WERI-Rb-1 (cell line): Measurements from ENCODE around the gene ITM2C.

ENCODE experiments used
- DNase-seq: peaks from one replicate; pipeline ENCODE4 v3.0.0-alpha.2; 2020
- H3K27ac ChIP-seq: fragments of 250-450 bp; sonication (Bioruptor Pico); 2 replicates; pipeline ENCODE4 v1.5.1; 2020; ENCODE audit warnings: mild to moderate bottlenecking, moderate library complexity
- H3K27me3 ChIP-seq: fragments of 250-450 bp; sonication (Bioruptor Pico); 2 replicates; pipeline ENCODE4 v1.5.1; 2021; ENCODE audit warnings: mild to moderate bottlenecking, low read depth, moderate library complexity; ENCODE audit not compliant: insufficient read depth, severe bottlenecking
- H3K36me3 ChIP-seq: fragments of 250-450 bp; sonication (Bioruptor Pico); 2 replicates; pipeline ENCODE4 v1.5.1; 2020; ENCODE audit warnings: mild to moderate bottlenecking, moderate library complexity
- H3K4me3 ChIP-seq: 2 replicates; pipeline ENCODE4 v1.5.1; 2011; ENCODE audit warnings: low read depth, mild to moderate bottlenecking, control low read depth, low read length
- H3K9me3 ChIP-seq: fragments of 250-450 bp; sonication (Bioruptor Pico); 2 replicates; pipeline ENCODE4 v1.5.1; 2021; ENCODE audit warnings: mild to moderate bottlenecking, moderate library complexity; ENCODE audit not compliant: severe bottlenecking
- CTCF ChIP-seq: IDR thresholded peaks from 2 replicates; pipeline ENCODE4 v1.5.1; 2011; ENCODE audit warnings: low read depth, mild to moderate bottlenecking, control low read depth, inconsistent platforms, low read length

The ITM2C gene

DNA sequence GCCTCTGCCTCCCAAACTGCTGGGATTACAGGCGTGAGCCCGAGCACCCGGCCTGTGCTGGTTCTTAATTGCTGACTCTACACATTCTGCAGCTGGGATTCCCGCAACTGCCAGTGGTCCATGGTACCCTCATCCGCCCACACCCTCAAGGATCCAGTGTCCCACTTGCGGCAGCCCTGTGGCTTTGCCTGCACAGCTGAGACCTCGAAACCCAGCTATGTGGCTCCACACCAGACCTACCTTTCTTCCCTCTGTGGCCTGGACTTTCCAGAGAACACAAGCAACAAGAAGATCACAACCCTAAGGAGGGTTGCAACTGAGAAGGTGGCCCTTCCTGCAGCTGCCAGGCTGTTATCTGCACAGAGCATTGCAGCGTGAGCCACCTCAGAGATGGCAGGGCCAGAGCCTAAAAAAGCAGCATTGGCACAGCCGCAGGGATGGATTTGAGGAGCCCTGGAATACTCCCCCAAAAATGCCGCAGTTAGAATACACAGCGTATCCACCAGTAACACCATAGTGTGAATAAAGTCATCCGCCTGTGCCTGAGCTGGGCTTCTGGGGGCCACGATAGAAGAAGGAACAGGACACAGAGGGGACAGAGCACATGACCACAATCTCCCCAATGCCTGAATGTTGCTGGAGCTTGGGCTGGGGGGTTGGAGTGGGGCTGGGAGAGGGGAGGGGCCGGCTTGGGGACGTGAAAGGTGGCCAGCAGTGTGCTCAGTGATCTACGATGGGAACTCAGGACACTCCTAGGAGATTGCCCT, 58.4 kb downstream of the ITM2C start:
- H3K27ac ChIP-seq: no peak overlapping the region
- no peak for DNase-seq
- H3K27me3 ChIP-seq: no peaks in the 10 kb centered on the region
- H3K4me3 ChIP-seq: no peak overlapping the region
- no peaks in the 10 kb centered on the region for H3K9me3 ChIP-seq
- no peak for TF ChIP-seq CTCF
- no peaks in the 10 kb centered on the region for H3K36me3 ChIP-seq

DNA sequence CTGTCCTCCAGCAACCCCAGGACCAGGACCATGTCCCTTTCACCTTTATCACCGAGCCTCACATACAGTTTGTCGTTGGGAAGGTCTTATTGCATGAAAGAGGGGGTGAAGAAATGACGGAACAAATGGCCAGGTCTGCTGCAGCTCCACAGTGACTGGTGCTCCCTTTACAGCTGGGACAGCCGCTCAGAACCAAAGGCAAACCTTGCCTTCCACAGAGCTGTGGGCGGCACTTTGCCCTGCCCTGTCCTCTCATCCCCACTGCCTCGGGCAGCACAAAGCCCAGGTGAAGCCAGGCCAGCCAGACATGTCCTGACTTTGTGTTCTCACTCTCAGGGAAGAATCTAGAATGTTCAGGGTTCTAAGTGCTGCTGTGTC, 59.3 kb downstream of the ITM2C start:
- Histone ChIP-seq H3K4me3 (no peak overlapping the region), H3K36me3 (no peaks in the 10 kb centered on the region), H3K27ac (no peak overlapping the region), H3K27me3 (no peaks in the 10 kb centered on the region), H3K9me3 (no peaks in the 10 kb centered on the region)
- no peak for DNase-seq
- no peak for TF ChIP-seq CTCF

DNA sequence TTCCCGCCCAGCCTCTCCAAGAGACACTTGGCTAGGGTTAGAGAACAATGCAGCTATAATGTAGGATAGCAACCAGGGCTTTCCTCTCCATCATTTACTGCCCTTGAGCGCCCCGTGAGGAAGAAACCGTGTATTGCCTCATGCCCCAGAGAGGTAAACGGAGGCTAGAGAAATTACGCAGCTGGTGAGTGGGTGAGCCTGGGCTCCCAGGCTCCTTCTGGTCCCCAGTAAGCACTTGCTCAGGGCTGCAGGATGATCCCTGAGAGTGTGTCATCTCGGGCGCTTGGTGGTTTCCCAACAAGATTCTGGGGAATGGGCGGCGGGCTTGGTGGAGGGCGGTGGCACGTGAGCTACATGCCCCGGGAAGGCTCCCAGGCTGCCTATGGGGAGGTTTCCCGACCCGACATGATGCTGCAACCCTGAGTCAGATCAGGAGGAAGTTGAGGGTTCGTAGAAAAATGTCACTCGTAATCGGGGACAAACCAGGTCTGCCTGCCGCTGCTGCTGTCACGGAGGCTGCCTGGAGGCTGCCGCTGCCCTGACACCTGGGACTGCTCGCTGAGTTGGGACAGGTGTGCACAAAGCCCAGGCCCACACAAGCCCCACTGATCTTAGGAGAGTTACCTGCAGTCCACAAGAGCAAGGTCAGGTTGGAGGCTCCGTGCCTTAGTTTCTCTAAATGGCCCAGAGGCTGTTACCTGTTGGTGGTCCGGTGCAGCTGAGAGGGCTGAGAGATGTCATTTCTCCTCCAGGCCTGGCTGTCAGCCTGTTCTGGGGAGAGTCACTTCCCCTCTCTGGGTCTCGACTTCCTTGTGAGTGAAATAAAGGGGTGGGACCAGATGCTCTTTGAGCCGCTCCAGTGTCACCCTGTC, 60.0 kb downstream of the ITM2C start, which contains the start of gene GPR55:
TSS of gene GPR55 (minus strand) at position 773 of the 872 bp plus-strand sequence. CDS start 14,280 bp downstream, outside the sequence.
- Histone ChIP-seq H3K9me3 (no peaks in the 10 kb centered on the region), H3K4me3 (no peak within 1 kb of the TSS), H3K36me3 (no peaks in the 10 kb centered on the region), H3K27me3 (no peaks in the 10 kb centered on the region), H3K27ac (no peak within 1 kb of the TSS)
- TF ChIP-seq CTCF: peak; percentile 69
- peak; percentile 45 for DNase-seq

DNA sequence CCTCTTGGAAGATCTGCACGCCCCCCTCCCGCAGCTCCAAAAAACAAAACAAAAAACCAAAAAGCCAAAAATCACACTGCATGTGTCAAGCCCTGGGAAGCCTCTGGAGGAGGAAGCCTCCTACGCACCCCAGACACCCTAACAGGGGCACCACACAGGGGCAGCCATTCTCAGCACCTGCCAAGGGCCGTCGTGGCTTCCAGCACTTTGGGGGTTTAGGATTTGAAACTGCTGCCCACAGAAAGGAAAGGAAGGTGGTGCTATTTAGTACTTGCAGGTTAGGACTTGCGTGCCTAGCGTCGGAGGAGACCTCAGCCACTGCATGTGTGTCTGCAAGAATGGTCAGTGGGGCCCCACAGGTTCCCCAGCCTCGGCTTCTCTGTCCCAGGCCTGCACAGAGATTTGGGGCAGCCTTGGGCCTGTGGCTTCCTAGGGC, 60.7 kb downstream of the ITM2C start:
- no peaks in the 10 kb centered on the region for H3K36me3 ChIP-seq
- DNase-seq: no peak
- no peaks in the 10 kb centered on the region for H3K9me3 ChIP-seq
- no peaks in the 10 kb centered on the region for H3K27me3 ChIP-seq
- TF ChIP-seq CTCF: no peak
- no peak overlapping the region for H3K27ac ChIP-seq
- no peak overlapping the region for H3K4me3 ChIP-seq

DNA sequence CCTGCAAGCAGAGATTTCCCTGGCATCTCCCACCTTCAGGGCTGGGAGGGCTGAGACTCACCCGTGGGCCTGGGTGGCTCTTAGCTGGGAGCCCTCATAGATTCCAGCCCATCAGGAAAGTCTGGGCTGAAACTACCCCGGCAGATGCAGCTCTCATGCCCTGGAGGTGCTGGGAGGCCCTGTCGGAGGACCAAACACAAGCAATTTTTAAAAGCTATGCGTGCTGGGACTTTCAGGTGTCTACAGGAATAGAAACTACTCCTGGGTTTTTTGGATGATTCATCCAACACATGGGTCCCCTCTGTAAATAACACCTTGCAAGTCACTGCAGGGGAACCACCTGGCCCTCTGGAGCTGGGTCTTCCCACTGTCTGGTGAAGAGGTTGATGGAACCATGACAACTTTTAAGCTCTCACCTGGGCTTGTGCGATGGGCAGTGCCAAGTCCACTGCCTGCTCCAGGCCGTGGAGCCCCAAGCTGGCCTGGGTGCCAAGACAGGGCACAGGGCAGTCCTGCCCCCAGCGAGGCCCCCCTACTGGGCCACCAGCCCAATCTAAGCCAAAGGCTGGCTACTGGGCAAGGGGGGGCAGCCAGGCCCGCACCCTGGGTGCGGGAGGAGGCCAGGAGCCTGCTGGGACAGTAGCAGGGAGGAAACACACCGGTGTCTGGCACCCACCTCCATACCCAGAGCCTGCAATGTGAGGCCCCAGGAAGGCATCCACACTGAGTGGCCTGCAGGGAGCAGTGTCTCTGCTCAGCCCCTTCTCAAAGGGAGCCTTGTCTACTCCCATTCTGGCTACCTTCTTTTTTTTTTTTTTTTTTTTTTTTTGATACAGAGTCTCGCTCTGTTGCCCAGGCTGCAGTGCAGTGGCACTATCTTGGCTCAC, 61.4 kb downstream of the ITM2C start:
- no peaks in the 10 kb centered on the region for H3K36me3 ChIP-seq
- DNase-seq: no peak
- TF ChIP-seq CTCF: peak; percentile 27; the same call in 1 of the 2 replicates
- H3K27ac ChIP-seq: no peak overlapping the region
- H3K4me3 ChIP-seq: no peak overlapping the region
- no peaks in the 10 kb centered on the region for H3K9me3 ChIP-seq
- H3K27me3 ChIP-seq: no peaks in the 10 kb centered on the region
